HepG2 (cell line): ENCODE measurements around the gene FIS1. TPM values are rescaled to one million over a fixed set of nuclear protein-coding genes. Genes with fewer than 3 reads are reported as not detected.
A peak's percentile ranks its signal among the peaks of the same experiment; 100 is the strongest.

Experiments used
- HNF1A ChIP-seq, 2 experiments: sonication (generic) in 1 of 2; formaldehyde crosslinking in 1 of 2; IDR thresholded peaks; 2 replicates each; pipeline versions ENCODE4 v1.4.0 to v1.6.1; 2016 to 2020; ENCODE audit warnings: borderline replicate concordance in 1 of 2, low read depth in 1 of 2, mild to moderate bottlenecking in 1 of 2, missing genetic modification reagents in 1 of 2
- KDM5A ChIP-seq: fragments of 200-600 bp; sonication (generic); IDR thresholded peaks from 2 replicates; pipeline ENCODE4 v1.7.0; 2018; ENCODE audit warnings: antibody characterized with exemption, mild to moderate bottlenecking, low read length, borderline replicate concordance
- MEIS1 ChIP-seq: sonication (generic); formaldehyde crosslinking; IDR thresholded peaks from 2 replicates; pipeline ENCODE4 v1.9.0; 2021; ENCODE audit warnings: mild to moderate bottlenecking, missing genetic modification reagents, moderate library complexity, borderline replicate concordance
- MLLT10 ChIP-seq: sonication (generic); formaldehyde crosslinking; IDR thresholded peaks from 2 replicates; pipeline ENCODE4 v1.4.0; 2020; ENCODE audit warnings: missing genetic modification reagents
- MXD1 ChIP-seq: sonication (generic); formaldehyde crosslinking; IDR thresholded peaks from 2 replicates; pipeline ENCODE4 v1.4.0; 2020; ENCODE audit warnings: mild to moderate bottlenecking, missing genetic modification reagents
- NR2F1 ChIP-seq, 2 experiments: fragments of 450-650 bp in 1 of 2; formaldehyde crosslinking in 1 of 2; IDR thresholded peaks; 2 replicates each; pipeline versions ENCODE4 v1.5.0 to v1.6.1; 2016 to 2020; ENCODE audit warnings: mild to moderate bottlenecking in 1 of 2, missing compliant biosample characterization in 1 of 2, missing genetic modification reagents in 1 of 2, moderate library complexity in 1 of 2
- RARG ChIP-seq: sonication (generic); formaldehyde crosslinking; IDR thresholded peaks from 2 replicates; pipeline ENCODE4 v1.4.0; 2020; ENCODE audit warnings: low read depth, mild to moderate bottlenecking, missing genetic modification reagents
- TBX2 ChIP-seq: sonication (generic); formaldehyde crosslinking; IDR thresholded peaks from 2 replicates; pipeline ENCODE4 v1.5.0; 2020; ENCODE audit warnings: missing genetic modification reagents, mild to moderate bottlenecking, borderline replicate concordance
- U2AF1 ChIP-seq: fragments of 200-400 bp; formaldehyde crosslinking; optimal IDR thresholded peaks from 2 replicates; pipeline ENCODE3; 2017; ENCODE audit warnings: mild to moderate bottlenecking, low read depth, low read length
- ZBTB26 ChIP-seq: IDR thresholded peaks from 2 replicates; pipeline ENCODE4 v1.6.1; 2016; ENCODE audit warnings: missing compliant biosample characterization, missing genetic modification reagents, borderline replicate concordance
- ZFP36L1 ChIP-seq: sonication (generic); formaldehyde crosslinking; IDR thresholded peaks from 2 replicates; pipeline ENCODE4 v1.8.0; 2022; ENCODE audit warnings: mild to moderate bottlenecking, missing genetic modification reagents, moderate library complexity
- ZKSCAN5 ChIP-seq: sonication (generic); formaldehyde crosslinking; IDR thresholded peaks from 2 replicates; pipeline ENCODE4 v1.5.1; 2020; ENCODE audit warnings: mild to moderate bottlenecking, missing genetic modification reagents
- ZNF468 ChIP-seq: sonication (generic); formaldehyde crosslinking; IDR thresholded peaks from 2 replicates; pipeline ENCODE4 v1.8.0; 2022; ENCODE audit warnings: mild to moderate bottlenecking, moderate library complexity, missing genetic modification reagents
- ZNF746 ChIP-seq: sonication (generic); formaldehyde crosslinking; IDR thresholded peaks from 2 replicates; pipeline ENCODE4 v1.8.0; 2022; ENCODE audit warnings: mild to moderate bottlenecking, missing genetic modification reagents
- polyA plus RNA-seq, 8 experiments: library from polyadenylated mRNA; depleted of rRNA in 3 of 8; stranded (reverse) in 7 of 8; unstranded in 1 of 8; fragments of >200 nt; fragmentation: Illumina TruSeq in 4 of 8; extraction: Trizol in 4 of 8; gene quantifications; 2 replicates each; pipeline versions ENCODE4 v1.2.1 to v1.2.3, GENCODE V29; 2011 to 2016; ENCODE audit warnings: low read depth in 4 of 8, missing spikeins in 1 of 8, mixed read lengths in 1 of 8; ENCODE audit not compliant: insufficient read depth in 1 of 8
- total RNA-seq, 5 experiments: library from RNA; depleted of rRNA; stranded (reverse); fragments of >200 nt; fragmentation: Illumina TruSeq; extraction: Trizol; gene quantifications; 2 replicates each; pipeline ENCODE4 v1.2.3, GENCODE V29; 2016; ENCODE audit warnings: low read depth in 1 of 5
- TF ChIP-seq, protein P1 (sequence below): sonication (generic); formaldehyde crosslinking; IDR thresholded peaks from 2 replicates; pipeline ENCODE4 v1.8.0; 2022; ENCODE audit warnings: mild to moderate bottlenecking, missing genetic modification reagents, moderate library complexity
- TF ChIP-seq, protein P2 (sequence below): IDR thresholded peaks from 2 replicates; pipeline ENCODE4 v1.4.0; 2020; ENCODE audit warnings: mild to moderate bottlenecking, missing genetic modification reagents

Gene FIS1
- total and polyA plus RNA-seq, 2 of the 13 experiments (the other 11 are each of a cell fraction or from before 2014, with no cell fraction given) = 97.5 to 101 TPM

DNA sequence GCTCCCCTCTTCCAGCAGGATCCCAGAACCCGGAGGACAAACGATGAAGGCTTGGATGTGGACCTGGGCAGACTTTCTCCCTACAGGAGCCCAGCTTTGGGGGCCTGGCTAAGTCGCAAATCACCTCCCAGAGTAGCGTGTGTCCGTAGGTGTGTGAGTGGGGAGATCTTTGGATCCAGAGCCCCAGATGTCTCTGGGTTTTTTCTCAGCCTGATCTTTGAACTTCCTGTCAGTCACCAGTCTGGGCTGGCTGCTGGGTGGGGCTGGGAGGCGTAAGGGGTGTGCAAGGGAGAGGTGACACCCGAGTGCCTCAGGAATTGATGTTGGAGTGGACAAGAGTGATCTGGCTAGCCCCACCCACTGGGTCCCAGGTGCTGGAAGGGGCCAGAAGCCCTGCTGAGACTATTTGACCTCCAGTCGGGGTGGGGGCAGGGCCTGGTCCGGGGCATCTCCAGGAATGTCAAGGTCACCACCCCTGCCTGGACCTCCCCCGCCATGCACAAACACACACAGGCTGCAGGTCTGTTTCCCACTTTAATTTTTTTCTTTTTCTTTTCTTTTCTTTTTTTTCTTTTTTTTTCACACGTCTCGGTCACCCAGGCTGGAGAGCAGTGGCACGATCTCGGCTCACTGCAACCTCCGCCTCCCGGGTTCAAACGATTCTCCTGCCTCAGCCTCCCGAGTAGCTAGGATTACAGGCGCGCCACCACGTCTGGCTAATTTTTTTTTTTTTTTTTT is 43.9 kb downstream of the FIS1 start, which contains the start of gene MOGAT3 (continued):
- TF ChIP-seq ZNF746 (CRISPR knock-in tag) = peak; percentile 78
- TF ChIP-seq ZBTB26 = peak; percentile 23; the same call in 1 of the 2 replicates
- TF ChIP-seq MXD1 (CRISPR knock-in tag) = no peak; the same call in 1 of the 2 replicates
- TF ChIP-seq, protein P1, sequence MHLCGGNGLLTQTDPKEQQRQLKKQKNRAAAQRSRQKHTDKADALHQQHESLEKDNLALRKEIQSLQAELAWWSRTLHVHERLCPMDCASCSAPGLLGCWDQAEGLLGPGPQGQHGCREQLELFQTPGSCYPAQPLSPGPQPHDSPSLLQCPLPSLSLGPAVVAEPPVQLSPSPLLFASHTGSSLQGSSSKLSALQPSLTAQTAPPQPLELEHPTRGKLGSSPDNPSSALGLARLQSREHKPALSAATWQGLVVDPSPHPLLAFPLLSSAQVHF (CRISPR knock-in tag) = no peak
- no peak for TF ChIP-seq U2AF1
- no peak for TF ChIP-seq MLLT10 (CRISPR knock-in tag)
- TF ChIP-seq RARG (CRISPR knock-in tag) = no peak
- TF ChIP-seq TBX2 (CRISPR knock-in tag) = peak; percentile 92
- TF ChIP-seq MEIS1 (CRISPR knock-in tag) = peak; percentile 91
- TF ChIP-seq ZFP36L1 (CRISPR knock-in tag) = peak; percentile 23; the same call in 1 of the 2 replicates
- no peak for TF ChIP-seq ZNF468 (CRISPR knock-in tag)
- TF ChIP-seq ZKSCAN5 (CRISPR knock-in tag) = peak; percentile 100
- TF ChIP-seq KDM5A = peak; percentile 74; the same call in 1 of the 2 replicates
- TF ChIP-seq, protein P2, sequence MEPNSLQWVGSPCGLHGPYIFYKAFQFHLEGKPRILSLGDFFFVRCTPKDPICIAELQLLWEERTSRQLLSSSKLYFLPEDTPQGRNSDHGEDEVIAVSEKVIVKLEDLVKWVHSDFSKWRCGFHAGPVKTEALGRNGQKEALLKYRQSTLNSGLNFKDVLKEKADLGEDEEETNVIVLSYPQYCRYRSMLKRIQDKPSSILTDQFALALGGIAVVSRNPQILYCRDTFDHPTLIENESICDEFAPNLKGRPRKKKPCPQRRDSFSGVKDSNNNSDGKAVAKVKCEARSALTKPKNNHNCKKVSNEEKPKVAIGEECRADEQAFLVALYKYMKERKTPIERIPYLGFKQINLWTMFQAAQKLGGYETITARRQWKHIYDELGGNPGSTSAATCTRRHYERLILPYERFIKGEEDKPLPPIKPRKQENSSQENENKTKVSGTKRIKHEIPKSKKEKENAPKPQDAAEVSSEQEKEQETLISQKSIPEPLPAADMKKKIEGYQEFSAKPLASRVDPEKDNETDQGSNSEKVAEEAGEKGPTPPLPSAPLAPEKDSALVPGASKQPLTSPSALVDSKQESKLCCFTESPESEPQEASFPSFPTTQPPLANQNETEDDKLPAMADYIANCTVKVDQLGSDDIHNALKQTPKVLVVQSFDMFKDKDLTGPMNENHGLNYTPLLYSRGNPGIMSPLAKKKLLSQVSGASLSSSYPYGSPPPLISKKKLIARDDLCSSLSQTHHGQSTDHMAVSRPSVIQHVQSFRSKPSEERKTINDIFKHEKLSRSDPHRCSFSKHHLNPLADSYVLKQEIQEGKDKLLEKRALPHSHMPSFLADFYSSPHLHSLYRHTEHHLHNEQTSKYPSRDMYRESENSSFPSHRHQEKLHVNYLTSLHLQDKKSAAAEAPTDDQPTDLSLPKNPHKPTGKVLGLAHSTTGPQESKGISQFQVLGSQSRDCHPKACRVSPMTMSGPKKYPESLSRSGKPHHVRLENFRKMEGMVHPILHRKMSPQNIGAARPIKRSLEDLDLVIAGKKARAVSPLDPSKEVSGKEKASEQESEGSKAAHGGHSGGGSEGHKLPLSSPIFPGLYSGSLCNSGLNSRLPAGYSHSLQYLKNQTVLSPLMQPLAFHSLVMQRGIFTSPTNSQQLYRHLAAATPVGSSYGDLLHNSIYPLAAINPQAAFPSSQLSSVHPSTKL (CRISPR knock-in tag) = peak; percentile 87
- TF ChIP-seq NR2F1 (CRISPR knock-in tag; IDR thresholded peaks at IDR 0.05) = peak; percentile 88 to 90
- no peak for TF ChIP-seq HNF1A (IDR thresholded peaks at IDR 0.05; ENCODE audit: low read depth)
- TF ChIP-seq HNF1A (CRISPR knock-in tag; IDR thresholded peaks at IDR 0.05; ENCODE audit: borderline replicate concordance) = peak; percentile 68; the same call in 1 of the 2 replicates
